ENCODE measurements around the gene FHIT.

FHIT gene

DNA sequence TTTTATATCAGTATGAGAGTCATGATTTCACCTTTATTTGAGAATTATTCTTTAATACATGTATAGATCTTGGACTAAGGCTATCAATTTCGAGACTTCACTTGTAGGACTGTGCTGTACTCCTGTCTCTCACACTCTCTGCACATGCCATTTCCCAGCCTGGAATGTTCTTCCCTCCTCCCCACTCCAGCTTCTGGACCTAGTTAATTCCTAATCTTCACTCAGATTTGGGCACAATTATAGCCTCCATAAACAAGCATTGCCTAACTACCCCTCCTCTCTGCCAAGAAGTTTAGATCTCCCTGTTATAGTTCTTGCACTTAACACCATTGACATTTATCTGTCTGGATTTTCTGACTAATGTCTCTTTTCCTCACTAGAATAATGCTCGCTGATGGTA, 88.3 kb downstream of the FHIT start:
- TF ChIP-seq, protein P1, sequence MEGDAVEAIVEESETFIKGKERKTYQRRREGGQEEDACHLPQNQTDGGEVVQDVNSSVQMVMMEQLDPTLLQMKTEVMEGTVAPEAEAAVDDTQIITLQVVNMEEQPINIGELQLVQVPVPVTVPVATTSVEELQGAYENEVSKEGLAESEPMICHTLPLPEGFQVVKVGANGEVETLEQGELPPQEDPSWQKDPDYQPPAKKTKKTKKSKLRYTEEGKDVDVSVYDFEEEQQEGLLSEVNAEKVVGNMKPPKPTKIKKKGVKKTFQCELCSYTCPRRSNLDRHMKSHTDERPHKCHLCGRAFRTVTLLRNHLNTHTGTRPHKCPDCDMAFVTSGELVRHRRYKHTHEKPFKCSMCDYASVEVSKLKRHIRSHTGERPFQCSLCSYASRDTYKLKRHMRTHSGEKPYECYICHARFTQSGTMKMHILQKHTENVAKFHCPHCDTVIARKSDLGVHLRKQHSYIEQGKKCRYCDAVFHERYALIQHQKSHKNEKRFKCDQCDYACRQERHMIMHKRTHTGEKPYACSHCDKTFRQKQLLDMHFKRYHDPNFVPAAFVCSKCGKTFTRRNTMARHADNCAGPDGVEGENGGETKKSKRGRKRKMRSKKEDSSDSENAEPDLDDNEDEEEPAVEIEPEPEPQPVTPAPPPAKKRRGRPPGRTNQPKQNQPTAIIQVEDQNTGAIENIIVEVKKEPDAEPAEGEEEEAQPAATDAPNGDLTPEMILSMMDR (conservative IDR thresholded peaks at IDR 0.05; ENCODE audit: low read depth, low read length) = no peak
- H3K4me3 ChIP-seq (ENCODE audit: low read length) = no peak overlapping the region
- no peak for DNase-seq (ENCODE audit: low read depth)

DNA sequence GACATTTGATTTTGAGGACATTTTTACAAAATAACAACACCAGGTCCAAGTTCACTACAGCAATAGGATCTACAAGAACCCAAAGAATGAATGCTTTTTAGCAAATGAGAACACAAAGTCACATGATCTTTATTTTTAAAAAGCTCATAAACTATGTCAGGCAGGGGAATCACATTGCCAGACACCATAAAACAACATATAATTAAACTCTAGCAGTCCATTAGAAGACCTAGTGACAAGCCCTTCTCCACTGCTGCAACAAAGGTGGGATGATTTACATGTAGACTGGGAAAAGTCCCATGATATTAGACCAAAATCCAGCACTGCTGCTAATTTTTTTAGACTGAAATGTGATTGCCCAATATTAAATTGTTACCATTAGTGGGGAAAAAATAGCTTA, 92.6 kb downstream of the FHIT start:
- no peak overlapping the region for H3K4me3 ChIP-seq (ENCODE audit: low read length)
- DNase-seq (ENCODE audit: low read depth) = no peak
- TF ChIP-seq, protein P1 (conservative IDR thresholded peaks at IDR 0.05; ENCODE audit: low read depth, low read length) = no peak

DNA sequence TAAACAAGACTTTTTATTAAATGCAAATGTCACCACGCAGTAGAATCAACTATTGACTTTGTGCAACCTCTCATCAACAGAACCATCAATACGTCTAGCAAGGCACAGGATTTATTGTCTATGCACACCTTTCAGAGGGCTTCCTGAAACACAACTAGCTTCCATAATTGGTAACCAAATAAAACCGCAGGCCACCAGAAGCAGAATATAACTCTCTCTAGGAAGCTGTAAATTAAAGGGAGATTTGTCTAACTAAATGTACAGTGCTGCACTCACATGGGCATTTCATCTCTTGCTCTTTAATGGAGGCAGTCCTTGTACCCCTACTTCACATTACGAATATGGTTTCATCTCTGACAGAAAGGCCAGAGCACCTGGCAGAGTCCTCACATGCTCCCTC, 93.0 kb downstream of the FHIT start:
- TF ChIP-seq, protein P1 (conservative IDR thresholded peaks at IDR 0.05; ENCODE audit: low read depth, low read length) = no peak
- no peak overlapping the region for H3K4me3 ChIP-seq (ENCODE audit: low read length)
- no peak for DNase-seq (ENCODE audit: low read depth)

DNA sequence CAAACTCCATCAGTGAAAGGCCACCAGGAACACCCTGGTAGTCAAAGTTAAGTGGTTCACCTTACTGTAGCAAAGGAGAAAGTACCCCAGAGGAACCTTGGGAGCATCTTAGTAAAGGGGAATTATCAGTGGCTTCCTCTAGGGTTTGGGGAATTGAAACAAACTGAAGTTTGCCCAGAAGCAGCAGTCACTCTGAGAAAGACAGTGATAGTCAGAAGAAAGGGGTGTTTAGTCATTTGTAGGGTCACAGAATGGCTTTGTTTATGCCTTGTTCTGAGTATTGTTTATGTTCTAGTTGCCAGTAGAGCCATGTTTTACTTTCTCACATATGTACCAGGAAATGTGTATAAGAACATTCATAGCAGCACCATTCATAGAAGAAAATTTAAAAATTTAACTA, 93.8 kb downstream of the FHIT start:
- no peak for DNase-seq (ENCODE audit: low read depth)
- H3K4me3 ChIP-seq (ENCODE audit: low read length) = no peak overlapping the region
- TF ChIP-seq, protein P1 (conservative IDR thresholded peaks at IDR 0.05; ENCODE audit: low read depth, low read length) = no peak

DNA sequence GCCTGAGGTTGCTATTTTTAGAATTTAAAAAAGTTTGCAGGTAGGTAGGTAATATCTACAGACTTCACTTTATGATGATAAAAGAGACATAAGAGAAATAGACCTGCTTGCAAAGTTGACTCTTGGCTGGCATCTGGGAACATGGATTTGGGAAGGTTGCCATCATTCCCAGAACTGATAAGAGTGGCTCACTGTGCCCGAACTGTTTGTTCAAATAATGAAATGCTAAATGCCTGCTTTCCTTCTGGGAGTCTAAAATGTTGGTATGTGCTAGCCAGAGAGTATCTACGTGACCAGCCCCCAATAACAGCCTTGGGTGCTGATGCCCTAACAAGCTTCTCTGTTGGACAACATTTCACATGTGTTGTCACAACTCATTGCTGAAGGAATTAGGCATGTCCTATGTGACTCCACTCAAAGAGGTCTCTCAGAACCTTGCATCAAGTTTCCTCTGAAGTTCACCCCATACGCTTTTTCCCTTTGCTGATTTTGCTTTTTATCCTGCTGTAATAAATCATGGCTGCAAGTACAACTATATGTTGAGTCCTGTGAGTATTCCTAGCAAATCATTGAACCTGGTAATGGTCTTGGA, 95.5 kb downstream of the FHIT start:
- no peak overlapping the region for H3K4me3 ChIP-seq (ENCODE audit: low read length)
- DNase-seq (ENCODE audit: low read depth) = no peak
- TF ChIP-seq, protein P1 (conservative IDR thresholded peaks at IDR 0.05; ENCODE audit: low read depth, low read length) = no peak

DNA sequence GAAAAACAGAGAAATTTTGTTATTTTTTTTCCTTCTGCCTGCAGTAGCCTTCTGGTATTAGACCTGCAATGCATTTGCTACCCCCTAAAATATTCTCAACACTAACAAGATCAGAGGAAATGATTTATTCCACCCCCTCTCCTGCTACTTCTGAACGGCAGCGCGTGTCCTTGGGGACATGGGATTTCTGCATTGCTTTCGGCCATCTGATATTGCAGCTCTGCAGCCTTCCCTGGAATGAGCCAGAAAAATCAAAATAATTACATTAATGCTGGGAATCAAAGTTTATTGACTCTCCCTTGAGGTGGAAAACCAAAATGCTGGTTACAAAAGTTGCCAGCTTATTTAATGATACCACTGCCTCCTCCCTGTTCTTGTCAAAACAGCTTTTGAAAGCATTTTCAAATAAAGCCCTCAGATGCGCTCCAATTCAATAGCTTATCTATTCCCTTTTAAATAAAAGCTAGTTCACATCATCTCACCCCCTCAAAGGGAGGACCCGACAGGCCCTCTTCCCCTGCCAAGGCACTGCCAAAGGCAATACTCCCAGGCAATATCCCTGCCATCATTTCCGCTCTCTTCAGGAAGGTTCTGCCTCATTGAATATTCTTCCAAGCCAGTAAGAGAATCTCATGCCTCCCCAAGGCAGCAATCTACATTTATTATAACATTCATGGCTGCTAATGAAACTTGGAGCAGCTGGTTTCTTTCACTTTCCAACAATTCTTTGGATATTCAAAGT, 96.6 kb downstream of the FHIT start:
- H3K4me3 ChIP-seq (ENCODE audit: low read length) = no peak overlapping the region
- no peak for DNase-seq (ENCODE audit: low read depth)
- TF ChIP-seq, protein P1 (conservative IDR thresholded peaks at IDR 0.05; ENCODE audit: low read depth, low read length) = no peak

DNA sequence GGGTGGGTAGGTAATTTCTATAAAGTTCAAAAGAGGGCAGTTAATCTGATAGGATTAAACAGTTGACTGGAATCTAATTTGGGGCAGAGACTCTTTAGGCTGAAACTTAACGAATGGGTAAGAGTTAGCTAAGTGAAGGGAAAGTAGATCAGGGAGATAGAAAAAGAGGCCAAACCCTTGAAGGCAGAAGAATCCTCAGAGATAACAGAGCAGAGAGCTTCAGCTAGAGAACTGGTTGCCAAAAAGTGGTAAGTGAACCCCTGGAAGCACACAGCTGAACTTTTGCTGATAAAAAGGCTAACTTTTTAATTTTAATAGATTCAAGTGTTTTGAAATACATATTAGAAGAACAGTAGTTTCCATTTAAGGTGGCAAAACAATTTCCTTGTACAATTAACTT, 99.2 kb downstream of the FHIT start:
- TF ChIP-seq, protein P1 (conservative IDR thresholded peaks at IDR 0.05; ENCODE audit: low read depth, low read length) = no peak
- H3K4me3 ChIP-seq (ENCODE audit: low read length) = no peak overlapping the region
- no peak for DNase-seq (ENCODE audit: low read depth)
